GM12801 (cell line): ENCODE data around the gene NEDD4L.

Experiments used
- TF ChIP-seq, protein P1 (sequence below): IDR thresholded peaks from one replicate; pipeline ENCODE4 v1.5.1; 2011; ENCODE audit warnings: control low read depth; ENCODE audit not compliant: insufficient read length; ENCODE audit errors: extremely low read depth

The NEDD4L gene

DNA sequence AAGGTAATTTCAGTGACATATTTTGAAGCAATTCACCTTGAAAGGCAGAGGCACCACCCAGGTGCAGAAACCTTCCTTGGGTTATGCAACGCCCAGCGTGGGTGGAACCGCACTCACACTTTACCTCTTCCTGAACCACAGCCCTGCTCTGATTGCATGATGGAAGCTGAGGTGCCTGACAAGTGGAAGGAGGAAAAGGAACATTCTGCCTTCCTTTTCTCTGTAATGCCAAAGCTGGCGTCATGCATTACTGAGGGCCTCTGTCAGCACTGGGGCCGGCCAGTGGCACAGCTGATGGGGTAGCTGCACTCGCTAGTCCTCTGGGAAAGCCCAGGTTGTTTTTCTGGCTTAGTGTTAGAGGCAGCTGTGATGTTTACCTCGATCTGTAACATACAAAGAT, 266.5 kb downstream of the NEDD4L start:
- TF ChIP-seq, protein P1, sequence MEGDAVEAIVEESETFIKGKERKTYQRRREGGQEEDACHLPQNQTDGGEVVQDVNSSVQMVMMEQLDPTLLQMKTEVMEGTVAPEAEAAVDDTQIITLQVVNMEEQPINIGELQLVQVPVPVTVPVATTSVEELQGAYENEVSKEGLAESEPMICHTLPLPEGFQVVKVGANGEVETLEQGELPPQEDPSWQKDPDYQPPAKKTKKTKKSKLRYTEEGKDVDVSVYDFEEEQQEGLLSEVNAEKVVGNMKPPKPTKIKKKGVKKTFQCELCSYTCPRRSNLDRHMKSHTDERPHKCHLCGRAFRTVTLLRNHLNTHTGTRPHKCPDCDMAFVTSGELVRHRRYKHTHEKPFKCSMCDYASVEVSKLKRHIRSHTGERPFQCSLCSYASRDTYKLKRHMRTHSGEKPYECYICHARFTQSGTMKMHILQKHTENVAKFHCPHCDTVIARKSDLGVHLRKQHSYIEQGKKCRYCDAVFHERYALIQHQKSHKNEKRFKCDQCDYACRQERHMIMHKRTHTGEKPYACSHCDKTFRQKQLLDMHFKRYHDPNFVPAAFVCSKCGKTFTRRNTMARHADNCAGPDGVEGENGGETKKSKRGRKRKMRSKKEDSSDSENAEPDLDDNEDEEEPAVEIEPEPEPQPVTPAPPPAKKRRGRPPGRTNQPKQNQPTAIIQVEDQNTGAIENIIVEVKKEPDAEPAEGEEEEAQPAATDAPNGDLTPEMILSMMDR, result no peak

DNA sequence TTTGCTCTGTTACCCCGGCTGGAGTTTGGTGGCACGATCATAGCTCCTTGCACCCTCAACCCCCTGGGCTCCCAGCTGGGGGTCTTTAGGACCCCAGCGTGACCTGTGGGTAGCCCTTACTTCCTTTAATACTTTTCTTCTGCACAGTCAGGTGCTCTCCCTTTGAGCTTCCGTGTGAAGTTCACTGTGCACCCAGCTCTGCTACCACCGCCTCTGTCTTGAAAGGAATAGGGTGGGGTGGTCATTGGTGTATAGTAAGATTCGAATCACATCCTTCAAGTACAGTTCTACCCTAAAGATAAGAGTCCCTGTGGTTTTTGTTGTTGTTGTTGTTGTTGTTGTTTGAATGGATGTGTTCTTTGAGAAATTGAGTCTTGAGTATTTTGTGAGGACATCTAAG, 267.4 kb downstream of the NEDD4L start:
- TF ChIP-seq, protein P1, result no peak

DNA sequence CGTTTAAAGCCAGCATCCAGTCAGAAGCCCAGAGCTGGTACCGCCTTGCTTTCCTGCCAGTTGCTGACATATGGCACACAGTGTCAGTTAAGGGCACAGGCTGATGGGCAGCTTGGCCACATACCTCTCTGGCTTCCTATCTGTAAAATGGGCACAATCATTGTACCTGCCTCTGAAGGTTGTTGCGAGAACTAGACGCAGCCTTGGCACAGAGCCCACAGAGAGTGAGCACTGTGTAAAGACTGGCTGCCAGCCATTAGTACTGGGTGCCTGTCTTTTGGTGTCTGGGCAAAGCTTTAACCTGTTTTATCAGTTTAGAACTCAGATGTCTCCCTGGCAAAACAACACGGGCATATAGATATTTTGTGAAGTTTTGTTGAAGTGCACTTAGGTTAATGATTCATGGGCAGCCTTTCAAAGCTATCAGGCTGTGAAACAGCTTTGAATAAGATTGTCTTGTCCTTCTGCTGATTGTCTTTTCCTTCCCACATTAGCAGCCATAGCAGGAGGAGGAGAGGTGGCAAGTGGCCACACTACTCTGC, 269.5 kb downstream of the NEDD4L start:
- TF ChIP-seq, protein P1, result no peak

DNA sequence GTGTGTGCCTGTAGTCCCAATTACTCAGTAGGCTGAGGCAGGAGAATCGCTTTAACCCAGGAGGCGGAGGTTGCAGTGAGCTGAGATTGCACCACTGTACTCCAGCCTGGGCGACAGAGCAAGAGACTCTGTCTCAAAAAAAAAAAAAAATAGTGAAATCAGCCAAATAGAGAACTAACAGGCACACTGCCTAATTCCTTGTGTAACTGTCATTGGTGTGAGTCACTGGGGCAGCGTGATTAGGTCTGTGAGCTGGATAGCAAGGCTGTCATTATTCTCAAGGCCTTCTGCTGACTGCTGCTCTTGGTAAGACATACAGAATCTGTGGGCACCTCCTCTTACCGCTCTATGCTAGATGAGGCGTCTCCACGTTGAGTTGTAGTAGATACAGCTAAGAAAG, 270.3 kb downstream of the NEDD4L start:
- TF ChIP-seq, protein P1, result no peak

DNA sequence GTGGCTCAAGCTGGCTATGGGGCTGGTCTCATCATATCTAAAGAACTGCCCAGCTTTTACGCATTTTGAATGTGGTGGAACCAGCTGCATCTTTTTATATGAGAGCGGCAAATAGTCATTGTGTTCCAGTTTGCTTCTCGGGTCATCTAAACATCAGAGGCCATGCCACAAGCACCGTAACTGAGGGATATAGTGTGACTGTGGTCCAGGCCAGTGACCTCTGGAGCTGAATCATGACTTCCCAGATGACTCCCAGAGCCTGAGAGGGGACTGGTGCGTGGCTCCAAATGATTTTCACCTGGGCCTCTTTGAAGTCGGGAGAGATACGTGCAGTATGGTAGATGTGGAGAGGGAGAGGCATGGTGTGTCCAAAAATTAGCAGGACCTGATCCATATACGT, 271.0 kb downstream of the NEDD4L start:
- TF ChIP-seq, protein P1, result no peak

DNA sequence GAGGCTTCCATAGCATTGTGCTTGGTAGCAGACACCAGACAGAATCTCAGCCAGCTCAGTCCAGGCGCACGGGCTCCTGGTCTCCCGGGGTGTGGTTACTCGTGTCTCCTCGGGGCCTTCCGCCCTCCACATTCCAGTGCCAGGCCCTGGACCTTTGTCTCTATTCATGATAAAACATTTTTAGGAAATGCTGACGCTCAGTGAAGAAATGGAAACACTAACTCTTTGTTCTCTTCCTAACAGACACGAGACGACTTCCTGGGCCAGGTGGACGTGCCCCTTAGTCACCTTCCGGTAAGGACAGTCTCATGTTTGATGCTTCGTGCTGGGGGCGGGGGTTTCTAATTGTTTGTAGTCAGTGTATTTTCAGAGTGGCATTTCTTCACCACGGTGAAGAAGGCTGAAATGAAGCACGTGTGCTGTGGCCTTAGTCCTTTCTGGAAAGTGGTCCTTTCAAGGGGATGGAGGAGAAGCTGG, 271.8 kb downstream of the NEDD4L start:
- TF ChIP-seq, protein P1, result no peak

DNA sequence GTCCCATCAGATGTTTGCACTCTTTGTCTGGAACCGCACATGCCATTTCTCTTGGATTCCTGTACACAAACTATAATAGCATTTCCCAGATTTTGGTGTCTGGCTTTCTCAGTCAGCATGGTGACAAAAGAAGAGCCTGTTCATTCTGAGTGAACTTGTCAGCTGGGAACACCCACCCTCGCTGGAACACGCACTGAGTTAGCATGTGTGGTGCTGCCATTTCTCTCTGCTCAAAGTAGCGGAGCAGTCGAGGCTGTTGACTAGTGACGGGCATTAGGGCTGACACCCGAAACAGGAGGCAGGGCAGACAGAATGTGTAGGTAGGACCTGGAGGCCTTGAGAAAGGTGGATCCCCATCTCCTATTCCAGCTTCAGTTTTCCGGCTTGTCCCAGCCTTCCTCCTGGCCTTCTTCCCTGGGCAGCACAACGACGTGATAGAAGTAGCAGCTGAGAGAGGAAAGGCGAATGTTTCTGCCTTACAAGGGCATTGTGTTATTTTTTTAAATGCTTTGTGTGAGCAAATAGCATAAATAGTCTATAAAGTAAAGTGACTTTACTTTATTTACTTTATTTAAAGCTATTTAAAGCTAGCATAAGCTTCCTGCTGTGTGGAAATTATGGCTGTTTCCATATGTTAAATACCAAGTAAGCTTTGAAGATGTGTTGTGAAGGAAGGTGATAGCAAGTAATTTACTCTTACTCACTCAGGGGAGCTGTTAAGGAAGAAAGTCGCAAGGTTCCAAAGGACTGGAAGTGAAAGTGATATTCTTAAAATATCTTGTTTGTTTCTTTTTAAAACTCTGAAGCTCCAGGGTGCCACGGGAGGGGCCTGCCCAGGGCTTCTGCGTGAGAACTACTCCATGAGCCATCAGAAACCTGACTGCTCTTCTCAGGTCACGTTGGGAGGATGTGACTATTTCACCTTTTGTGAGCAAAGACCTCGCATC, 272.6 kb downstream of the NEDD4L start:
- TF ChIP-seq, protein P1, result no peak
